Measurements from ENCODE around the gene SPNS1.

The SPNS1 gene

GRCh38 chr16:29011112-29011511 lies 36.5 kb downstream of the SPNS1 start:
- Histone ChIP-seq H3K4me1 (ENCODE audit: control insufficient read depth, insufficient read depth, low read length) (no peaks in the 10 kb centered on the region), H3K36me3 (ENCODE audit: control insufficient read depth, insufficient read depth, low read length) (no peaks in the 10 kb centered on the region), H3K9ac (ENCODE audit: low read length) (no peak overlapping the region), H3K4me3 (ENCODE audit: low read depth, low read length) (no peak overlapping the region), H3K27me3 (ENCODE audit: control insufficient read depth, insufficient read depth, low read length) (no peaks in the 10 kb centered on the region), H3K27ac (ENCODE audit: low read depth, low read length) (no peak overlapping the region), H3K9me3 (ENCODE audit: control insufficient read depth, insufficient read depth, low read depth, low read length) (no peaks in the 10 kb centered on the region)

DNA sequence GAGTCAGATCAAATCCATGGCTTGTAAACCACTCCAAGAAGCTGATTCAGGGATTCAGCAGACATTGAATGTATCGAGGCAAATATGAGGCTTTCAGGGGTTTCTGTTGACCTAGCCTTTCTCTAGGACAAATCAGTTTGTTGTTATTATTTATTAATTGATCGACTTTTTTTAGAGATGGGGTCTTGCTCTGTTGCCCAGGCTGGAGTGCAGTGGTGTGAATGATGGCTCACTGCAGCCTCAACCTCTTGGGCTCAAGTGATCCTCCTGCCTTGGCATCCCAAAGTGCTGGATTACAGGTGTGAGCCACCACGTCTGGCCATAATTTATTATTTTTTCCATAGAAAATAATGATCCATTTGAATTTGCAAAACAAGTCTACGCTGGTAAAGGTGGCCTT lies 37.3 kb downstream of the SPNS1 start:
- Histone ChIP-seq H3K27me3 (ENCODE audit: control insufficient read depth, insufficient read depth, low read length) (no peaks in the 10 kb centered on the region), H3K27ac (ENCODE audit: low read depth, low read length) (no peak overlapping the region)

DNA sequence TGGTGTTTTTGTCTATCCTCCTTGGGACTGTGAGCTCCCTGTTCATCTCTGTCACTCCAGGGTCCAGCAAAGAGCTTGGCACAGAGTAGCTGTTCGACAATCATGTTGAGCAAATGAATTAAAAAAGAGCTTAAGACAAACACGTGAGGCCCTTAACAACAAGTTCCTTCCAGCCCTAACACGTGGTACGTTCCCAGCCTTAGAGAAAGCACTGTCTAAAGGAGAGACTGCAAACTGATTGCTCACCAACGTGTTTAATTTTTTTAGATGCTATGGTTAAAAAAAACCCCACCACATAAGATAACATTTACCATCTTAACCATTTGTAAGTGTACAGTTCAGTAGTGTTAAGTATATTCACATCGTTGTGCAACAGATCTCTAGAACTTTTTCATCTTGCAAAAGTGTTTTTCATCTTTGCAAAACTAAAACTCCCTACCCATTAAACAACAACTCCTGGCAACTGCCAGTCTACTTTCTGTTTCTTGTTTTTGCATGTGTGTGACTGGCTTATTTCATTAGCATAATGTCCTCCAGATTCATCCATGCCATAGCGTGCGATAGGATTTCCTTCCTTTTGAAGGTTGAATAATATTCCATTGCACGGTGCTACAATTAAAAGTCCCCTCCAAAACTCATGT lies 38.5 kb downstream of the SPNS1 start:
- no peak overlapping the region for H3K4me3 ChIP-seq (ENCODE audit: low read depth, low read length)
- no peaks in the 10 kb centered on the region for H3K36me3 ChIP-seq (ENCODE audit: control insufficient read depth, insufficient read depth, low read length)
- H3K27me3 ChIP-seq (ENCODE audit: control insufficient read depth, insufficient read depth, low read length): no peaks in the 10 kb centered on the region
- H3K9ac ChIP-seq (ENCODE audit: low read length): no peak overlapping the region
- no peak overlapping the region for H3K27ac ChIP-seq (ENCODE audit: low read depth, low read length)
- H3K9me3 ChIP-seq (ENCODE audit: control insufficient read depth, insufficient read depth, low read depth, low read length): no peaks in the 10 kb centered on the region
- H3K4me1 ChIP-seq (ENCODE audit: control insufficient read depth, insufficient read depth, low read length): no peaks in the 10 kb centered on the region

More for the DNA sequence above, 37.3 kb downstream of the SPNS1 start:
- no peak overlapping the region for H3K9ac ChIP-seq (ENCODE audit: low read length)
- H3K4me1 ChIP-seq (ENCODE audit: control insufficient read depth, insufficient read depth, low read length): no peaks in the 10 kb centered on the region
- no peak overlapping the region for H3K4me3 ChIP-seq (ENCODE audit: low read depth, low read length)
- no peaks in the 10 kb centered on the region for H3K36me3 ChIP-seq (ENCODE audit: control insufficient read depth, insufficient read depth, low read length)
- no peaks in the 10 kb centered on the region for H3K9me3 ChIP-seq (ENCODE audit: control insufficient read depth, insufficient read depth, low read depth, low read length)

GRCh38 chr16:29014561-29015069 lies 40.0 kb downstream of the SPNS1 start:
- Histone ChIP-seq H3K27ac (ENCODE audit: low read depth, low read length) (no peak overlapping the region), H3K9ac (ENCODE audit: low read length) (no peak overlapping the region), H3K9me3 (ENCODE audit: control insufficient read depth, insufficient read depth, low read depth, low read length) (no peaks in the 10 kb centered on the region)

DNA sequence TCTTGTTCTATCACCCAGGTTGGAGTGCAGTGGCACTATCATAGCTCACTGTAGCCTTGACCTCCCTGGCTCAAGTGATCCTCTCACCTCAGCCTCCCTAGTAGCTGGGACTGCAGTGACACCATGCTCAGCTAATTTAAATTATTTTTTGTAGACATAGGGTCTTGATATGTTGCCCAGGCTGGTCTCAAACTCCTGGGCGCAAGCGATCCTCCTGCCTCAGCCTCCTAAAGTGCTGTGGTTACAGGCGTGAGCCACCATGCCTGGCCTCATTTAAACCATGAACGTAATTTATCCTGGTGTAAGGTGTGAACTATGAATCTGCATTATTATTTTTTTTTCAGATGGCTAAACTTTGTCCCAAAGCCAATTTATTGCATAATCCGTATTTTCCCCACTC lies 47.6 kb downstream of the SPNS1 start:
- Histone ChIP-seq H3K36me3 (ENCODE audit: control insufficient read depth, insufficient read depth, low read length) (no peaks in the 10 kb centered on the region), H3K27ac (ENCODE audit: low read depth, low read length) (no peak overlapping the region), H3K4me3 (ENCODE audit: low read depth, low read length) (no peak overlapping the region), H3K9me3 (ENCODE audit: control insufficient read depth, insufficient read depth, low read depth, low read length) (no peaks in the 10 kb centered on the region), H3K9ac (ENCODE audit: low read length) (no peak overlapping the region), H3K4me1 (ENCODE audit: control insufficient read depth, insufficient read depth, low read length) (peaks cover 2% of the 10 kb centered on the region; the same call in 1 of the 2 replicates), H3K27me3 (ENCODE audit: control insufficient read depth, insufficient read depth, low read length) (no peaks in the 10 kb centered on the region)

More at GRCh38 chr16:29014561-29015069, 40.0 kb downstream of the SPNS1 start:
- Histone ChIP-seq H3K36me3 (ENCODE audit: control insufficient read depth, insufficient read depth, low read length) (no peaks in the 10 kb centered on the region), H3K4me1 (ENCODE audit: control insufficient read depth, insufficient read depth, low read length) (no peaks in the 10 kb centered on the region), H3K4me3 (ENCODE audit: low read depth, low read length) (no peak overlapping the region), H3K27me3 (ENCODE audit: control insufficient read depth, insufficient read depth, low read length) (no peaks in the 10 kb centered on the region)

DNA sequence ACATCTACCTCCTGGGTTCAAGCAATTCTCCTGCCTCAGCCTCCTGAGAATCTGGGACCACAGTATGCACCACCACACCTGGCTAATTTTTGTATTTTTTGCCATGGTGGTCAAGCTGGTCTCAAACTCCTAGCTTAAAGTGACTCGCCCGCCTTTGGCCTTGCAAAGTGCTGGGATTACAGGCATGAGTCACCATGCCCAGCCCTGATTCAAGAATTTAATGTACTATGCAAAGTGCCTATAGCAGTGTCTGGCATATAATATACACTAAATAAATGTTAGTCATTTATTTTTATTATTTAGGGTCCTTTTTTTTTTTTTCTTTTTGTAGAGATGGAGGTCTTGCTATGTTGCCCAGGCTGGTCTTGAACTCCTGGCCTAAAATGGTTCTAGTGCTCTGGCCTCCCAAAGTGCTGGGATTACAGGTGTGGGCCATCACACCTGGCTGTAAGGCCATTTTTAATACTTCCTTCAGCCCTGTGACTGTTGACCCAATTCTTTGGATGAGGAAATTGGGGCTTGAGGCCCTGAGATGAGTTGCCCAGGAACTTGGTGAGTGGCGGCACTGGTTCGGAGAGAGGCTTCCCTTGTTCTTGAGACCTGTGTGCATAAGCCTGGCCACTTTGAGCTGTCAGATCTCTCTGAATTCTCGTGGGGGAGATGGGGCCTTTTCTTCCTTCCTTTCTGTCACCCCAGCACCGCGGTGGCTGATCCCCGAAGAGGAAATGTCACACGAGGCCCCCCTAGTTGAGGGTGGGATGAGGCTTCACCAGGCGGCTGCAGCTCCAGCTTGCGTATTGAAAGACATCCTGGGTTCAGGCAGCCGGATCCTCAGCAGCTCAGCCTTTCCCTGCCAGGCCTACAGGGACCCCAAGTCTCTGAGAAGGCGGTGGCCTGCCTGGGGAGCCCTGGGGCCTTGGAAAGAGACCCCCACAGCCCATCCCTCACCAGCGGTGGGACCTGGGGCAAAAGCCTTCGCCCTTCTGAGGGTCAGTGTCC lies 49.0 kb downstream of the SPNS1 start:
- peaks cover 7% of the 10 kb centered on the region; the same call in 1 of the 2 replicates for H3K4me1 ChIP-seq (ENCODE audit: control insufficient read depth, insufficient read depth, low read length)
- H3K27ac ChIP-seq (ENCODE audit: low read depth, low read length): no peak overlapping the region
- H3K9ac ChIP-seq (ENCODE audit: low read length): no peak overlapping the region
- no peaks in the 10 kb centered on the region for H3K27me3 ChIP-seq (ENCODE audit: control insufficient read depth, insufficient read depth, low read length)
- no peaks in the 10 kb centered on the region for H3K36me3 ChIP-seq (ENCODE audit: control insufficient read depth, insufficient read depth, low read length)
- H3K4me3 ChIP-seq (ENCODE audit: low read depth, low read length): no peak overlapping the region
- no peaks in the 10 kb centered on the region for H3K9me3 ChIP-seq (ENCODE audit: control insufficient read depth, insufficient read depth, low read depth, low read length)

DNA sequence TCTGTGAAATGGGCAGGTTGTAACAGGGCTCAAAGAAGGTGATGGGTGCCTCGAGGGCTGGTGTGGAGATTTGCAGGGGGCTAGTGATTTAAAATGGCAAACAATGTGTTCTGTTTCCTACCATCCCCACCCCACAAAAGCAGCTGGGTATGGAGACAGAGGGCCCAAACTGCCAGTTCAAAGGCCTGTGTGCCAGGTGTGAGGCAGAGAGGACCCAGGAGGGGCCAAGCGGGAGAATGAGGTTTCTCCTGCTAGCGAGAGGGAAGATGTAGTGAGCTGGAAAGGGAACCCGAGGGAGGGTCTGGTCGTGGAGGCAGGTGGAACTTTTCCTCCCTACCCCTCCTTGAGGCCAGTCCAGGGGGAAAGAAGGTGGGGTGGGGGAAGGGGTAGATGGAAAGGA lies 49.7 kb downstream of the SPNS1 start:
- Histone ChIP-seq H3K4me3 (ENCODE audit: low read depth, low read length) (no peak overlapping the region), H3K36me3 (ENCODE audit: control insufficient read depth, insufficient read depth, low read length) (no peaks in the 10 kb centered on the region), H3K27me3 (ENCODE audit: control insufficient read depth, insufficient read depth, low read length) (no peaks in the 10 kb centered on the region), H3K9me3 (ENCODE audit: control insufficient read depth, insufficient read depth, low read depth, low read length) (no peaks in the 10 kb centered on the region), H3K27ac (ENCODE audit: low read depth, low read length) (no peak overlapping the region), H3K4me1 (ENCODE audit: control insufficient read depth, insufficient read depth, low read length) (peaks cover 13% of the 10 kb centered on the region), H3K9ac (ENCODE audit: low read length) (no peak overlapping the region)

DNA sequence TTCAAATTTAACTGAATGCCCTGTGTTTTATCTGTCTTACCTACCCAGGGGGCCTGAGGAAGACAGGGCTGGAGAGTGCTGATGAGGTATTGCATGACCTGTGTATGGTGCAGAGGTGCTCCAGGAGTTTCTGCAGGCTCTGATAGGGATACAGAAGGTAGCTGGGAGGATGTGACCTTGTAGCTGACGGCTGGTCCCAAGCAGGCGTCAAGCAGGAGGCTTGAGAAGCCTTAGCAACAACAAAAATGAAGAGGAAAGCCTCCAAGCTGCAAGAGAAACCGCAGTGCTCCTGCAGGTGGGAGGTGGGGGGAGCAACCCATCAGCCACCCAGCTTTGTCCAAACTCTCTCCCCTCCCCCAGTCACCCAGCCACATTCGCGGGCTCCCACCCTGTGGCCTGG lies 50.6 kb downstream of the SPNS1 start:
- no peaks in the 10 kb centered on the region for H3K36me3 ChIP-seq (ENCODE audit: control insufficient read depth, insufficient read depth, low read length)
- H3K9me3 ChIP-seq (ENCODE audit: control insufficient read depth, insufficient read depth, low read depth, low read length): no peaks in the 10 kb centered on the region
- peaks cover 17% of the 10 kb centered on the region for H3K4me1 ChIP-seq (ENCODE audit: control insufficient read depth, insufficient read depth, low read length)
- H3K4me3 ChIP-seq (ENCODE audit: low read depth, low read length): no peak overlapping the region
- no peak overlapping the region for H3K27ac ChIP-seq (ENCODE audit: low read depth, low read length)
- no peaks in the 10 kb centered on the region for H3K27me3 ChIP-seq (ENCODE audit: control insufficient read depth, insufficient read depth, low read length)
- no peak overlapping the region for H3K9ac ChIP-seq (ENCODE audit: low read length)

- H3K27me3 ChIP-seq (ENCODE audit: control insufficient read depth, insufficient read depth, low read length): no peaks in the 10 kb centered on the region
- H3K27ac ChIP-seq (ENCODE audit: low read depth, low read length): no peak overlapping the region
- H3K9me3 ChIP-seq (ENCODE audit: control insufficient read depth, insufficient read depth, low read depth, low read length): no peaks in the 10 kb centered on the region
- no peak overlapping the region for H3K9ac ChIP-seq (ENCODE audit: low read length)
- no peak overlapping the region for H3K4me3 ChIP-seq (ENCODE audit: low read depth, low read length)
- peaks cover 17% of the 10 kb centered on the region for H3K4me1 ChIP-seq (ENCODE audit: control insufficient read depth, insufficient read depth, low read length)
- H3K36me3 ChIP-seq (ENCODE audit: control insufficient read depth, insufficient read depth, low read length): no peaks in the 10 kb centered on the region
Measured at GRCh38 chr16:29025735-29026134, 51.2 kb downstream of the SPNS1 start.

- no peak overlapping the region for H3K4me3 ChIP-seq (ENCODE audit: low read depth, low read length)
- no peaks in the 10 kb centered on the region for H3K9me3 ChIP-seq (ENCODE audit: control insufficient read depth, insufficient read depth, low read depth, low read length)
- peaks cover 17% of the 10 kb centered on the region for H3K4me1 ChIP-seq (ENCODE audit: control insufficient read depth, insufficient read depth, low read length)
- H3K27ac ChIP-seq (ENCODE audit: low read depth, low read length): no peak overlapping the region
- H3K36me3 ChIP-seq (ENCODE audit: control insufficient read depth, insufficient read depth, low read length): no peaks in the 10 kb centered on the region
- no peaks in the 10 kb centered on the region for H3K27me3 ChIP-seq (ENCODE audit: control insufficient read depth, insufficient read depth, low read length)
- no peak overlapping the region for H3K9ac ChIP-seq (ENCODE audit: low read length)
Measured at GRCh38 chr16:29028457-29029167, 54.0 kb downstream of the SPNS1 start.
